Stimulated activated CD4-positive, alpha-beta T cell treated with anti-CD3 and anti-CD28 coated beads, Interleukin-15, amount 100 ng/mL, for 24 hours (primary cell): ENCODE results near the gene B3GNT3.

Experiments used
- DNase-seq: peaks from one replicate; pipeline ENCODE4 v3.0.0-alpha.2; 2020

B3GNT3 gene

GRCh38 chr19:17794731-17795494 is at the start of gene B3GNT3:
TSS of gene B3GNT3 (plus strand) at chr19:17795138. CDS start at chr19:17807808, 12,670 bp downstream.
- DNase-seq, result peak; percentile 48

- DNase-seq, result peak; percentile 96
Measured at GRCh38 chr19:17747205-17748098, 47.5 kb upstream of the B3GNT3 start.

- DNase-seq, result no peak
Measured at GRCh38 chr19:17748884-17749638, 45.9 kb upstream of the B3GNT3 start.

- peak; percentile 62 for DNase-seq
Measured at GRCh38 chr19:17749912-17750317, 45.0 kb upstream of the B3GNT3 start.

- peak; percentile 91 for DNase-seq
Measured at GRCh38 chr19:17751103-17751911, 43.6 kb upstream of the B3GNT3 start, which contains the start of gene FCHO1. TSS of gene FCHO1 (plus strand) at chr19:17751477. CDS start at chr19:17755165, 3,688 bp downstream.

GRCh38 chr19:17751912-17752273 is 43.0 kb upstream of the B3GNT3 start:
- DNase-seq, result no peak

- DNase-seq, result no peak
Measured at GRCh38 chr19:17752865-17753639, 41.9 kb upstream of the B3GNT3 start.

- DNase-seq, result no peak
Measured at GRCh38 chr19:17753976-17754375, 41.0 kb upstream of the B3GNT3 start.

GRCh38 chr19:17754634-17755442 is 40.1 kb upstream of the B3GNT3 start:
- no peak for DNase-seq

GRCh38 chr19:17755443-17755890 is 39.5 kb upstream of the B3GNT3 start:
- DNase-seq, result no peak

GRCh38 chr19:17755977-17756670 is 38.8 kb upstream of the B3GNT3 start:
- peak; percentile 44 for DNase-seq

- DNase-seq, result no peak
Measured at GRCh38 chr19:17757125-17757524, 37.8 kb upstream of the B3GNT3 start.

GRCh38 chr19:17758515-17758914 is 36.4 kb upstream of the B3GNT3 start:
- no peak for DNase-seq

- no peak for DNase-seq
Measured at GRCh38 chr19:17761148-17761547, 33.8 kb upstream of the B3GNT3 start.

GRCh38 chr19:17762505-17763229 is 32.3 kb upstream of the B3GNT3 start:
- peak; percentile 50 for DNase-seq

- DNase-seq, result no peak
Measured at GRCh38 chr19:17764348-17764747, 30.6 kb upstream of the B3GNT3 start.

- DNase-seq, result no peak
Measured at GRCh38 chr19:17765069-17765618, 29.8 kb upstream of the B3GNT3 start.

- peak; percentile 43 for DNase-seq
Measured at GRCh38 chr19:17766543-17767131, 28.3 kb upstream of the B3GNT3 start.
